Measurements from ENCODE around the gene ZFAND6.
"Not testable (repeated sequence)": the region's sequence is repeated elsewhere in the genome, so short reads cannot be mapped to it uniquely, and the experiment has no call there.

ZFAND6 gene

DNA sequence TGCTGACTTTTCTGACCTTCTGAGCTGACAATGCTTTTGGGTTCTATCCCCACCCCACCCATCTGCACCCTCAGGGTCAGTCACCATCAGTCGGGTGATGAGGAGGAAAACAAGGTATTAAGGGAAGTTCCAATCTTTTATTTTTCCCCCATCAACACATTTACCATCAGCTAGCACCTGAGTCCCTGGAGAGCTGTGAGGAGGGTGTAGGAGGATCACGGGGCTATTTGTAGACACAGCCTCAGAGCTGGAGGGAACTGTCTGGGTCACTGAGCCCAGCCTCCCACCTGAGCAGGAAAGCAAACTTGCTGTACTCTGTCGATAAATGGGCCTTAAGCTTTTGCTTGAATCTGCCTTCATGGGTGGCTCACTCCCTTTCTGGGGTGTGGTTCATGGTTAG lies 24.8 kb upstream of the ZFAND6 start:
- in situ Hi-C loops (cut with HindIII; ENCODE audit: low sequenced_read_pairs) = no loop called here
- no peak overlapping the region for H3K4me3 ChIP-seq (ENCODE audit: low read depth, low read length)
- DNase-seq (ENCODE audit: low read depth) = no peak
- TF ChIP-seq, protein P1, sequence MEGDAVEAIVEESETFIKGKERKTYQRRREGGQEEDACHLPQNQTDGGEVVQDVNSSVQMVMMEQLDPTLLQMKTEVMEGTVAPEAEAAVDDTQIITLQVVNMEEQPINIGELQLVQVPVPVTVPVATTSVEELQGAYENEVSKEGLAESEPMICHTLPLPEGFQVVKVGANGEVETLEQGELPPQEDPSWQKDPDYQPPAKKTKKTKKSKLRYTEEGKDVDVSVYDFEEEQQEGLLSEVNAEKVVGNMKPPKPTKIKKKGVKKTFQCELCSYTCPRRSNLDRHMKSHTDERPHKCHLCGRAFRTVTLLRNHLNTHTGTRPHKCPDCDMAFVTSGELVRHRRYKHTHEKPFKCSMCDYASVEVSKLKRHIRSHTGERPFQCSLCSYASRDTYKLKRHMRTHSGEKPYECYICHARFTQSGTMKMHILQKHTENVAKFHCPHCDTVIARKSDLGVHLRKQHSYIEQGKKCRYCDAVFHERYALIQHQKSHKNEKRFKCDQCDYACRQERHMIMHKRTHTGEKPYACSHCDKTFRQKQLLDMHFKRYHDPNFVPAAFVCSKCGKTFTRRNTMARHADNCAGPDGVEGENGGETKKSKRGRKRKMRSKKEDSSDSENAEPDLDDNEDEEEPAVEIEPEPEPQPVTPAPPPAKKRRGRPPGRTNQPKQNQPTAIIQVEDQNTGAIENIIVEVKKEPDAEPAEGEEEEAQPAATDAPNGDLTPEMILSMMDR (IDR thresholded peaks at IDR 0.05; ENCODE audit: low read depth, low read length, missing control alignments) = no peak

GRCh38 chr15:80036071-80036470 lies 23.4 kb upstream of the ZFAND6 start:
- no peak overlapping the region for H3K4me3 ChIP-seq (ENCODE audit: low read depth, low read length)
- TF ChIP-seq, protein P1 (IDR thresholded peaks at IDR 0.05; ENCODE audit: low read depth, low read length, missing control alignments) = no peak
- no peak for DNase-seq (ENCODE audit: low read depth)
- in situ Hi-C loops (cut with HindIII; ENCODE audit: low sequenced_read_pairs) = no loop called here

DNA sequence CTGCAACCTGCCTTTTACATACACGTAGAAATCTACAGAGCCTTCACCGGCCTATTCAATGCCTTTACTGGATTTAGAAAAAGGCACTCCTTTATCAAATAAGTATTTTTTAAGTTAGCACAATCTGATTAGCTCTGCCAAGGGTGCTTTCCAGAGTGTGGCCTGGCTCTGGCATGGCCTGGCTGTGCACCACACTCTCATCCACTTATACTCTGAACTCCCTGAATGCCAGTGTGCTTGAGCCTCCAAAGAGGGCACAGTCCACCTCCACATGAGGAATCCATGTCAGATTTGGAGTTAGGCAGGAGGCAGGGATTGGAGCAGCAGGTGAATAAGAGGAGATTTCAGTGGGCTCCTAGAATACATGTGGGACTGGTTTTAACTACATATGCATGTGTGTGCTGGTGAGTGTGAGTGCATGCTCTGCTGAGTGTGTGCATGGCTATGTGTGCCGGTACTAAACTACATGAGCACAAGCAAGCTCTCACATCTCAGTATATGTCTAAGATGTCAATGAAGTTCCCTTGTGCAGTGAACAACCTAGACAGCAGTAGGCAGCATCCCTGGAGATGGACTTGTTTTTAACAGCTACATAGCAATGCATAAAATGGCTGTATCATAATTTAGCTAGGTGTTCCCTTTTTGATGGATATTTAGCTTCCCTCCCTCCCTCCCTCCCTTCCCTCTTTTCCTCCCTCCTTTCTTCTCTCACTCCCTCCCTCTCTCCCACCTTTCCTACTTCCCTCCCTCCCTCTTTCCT lies 17.8 kb upstream of the ZFAND6 start:
- in situ Hi-C loops (cut with HindIII; ENCODE audit: low sequenced_read_pairs) = no loop called here
- TF ChIP-seq, protein P1 (IDR thresholded peaks at IDR 0.05; ENCODE audit: low read depth, low read length, missing control alignments) = no peak

GRCh38 chr15:80042568-80042967 lies 16.9 kb upstream of the ZFAND6 start:
- in situ Hi-C loops (cut with HindIII; ENCODE audit: low sequenced_read_pairs) = no loop called here
- TF ChIP-seq, protein P1 (IDR thresholded peaks at IDR 0.05; ENCODE audit: low read depth, low read length, missing control alignments) = no peak
- no peak for DNase-seq (ENCODE audit: low read depth)
- H3K4me3 ChIP-seq (ENCODE audit: low read depth, low read length) = no peak overlapping the region

More for the DNA sequence above, 17.8 kb upstream of the ZFAND6 start:
- DNase-seq (ENCODE audit: low read depth) = no peak
- no peak overlapping the region for H3K4me3 ChIP-seq (ENCODE audit: low read depth, low read length)

DNA sequence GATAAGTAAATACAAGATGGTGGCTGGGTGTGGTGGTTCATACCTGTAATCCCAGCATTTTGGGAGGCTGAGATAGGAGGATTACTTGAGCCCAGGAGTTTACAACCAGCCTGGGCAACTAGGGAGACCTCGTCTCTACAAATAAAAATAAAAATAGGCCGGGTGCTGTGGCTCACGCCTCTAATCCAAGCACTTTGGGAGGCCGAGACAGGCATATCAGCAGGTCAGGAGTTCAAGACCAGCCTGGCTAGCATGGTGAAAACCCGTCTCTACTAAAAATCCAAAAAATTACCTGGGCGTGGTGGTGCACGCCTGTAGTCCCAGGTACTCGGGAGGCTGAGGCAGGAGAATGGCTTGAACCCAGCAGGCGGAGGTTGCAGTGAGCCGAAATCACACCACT lies 14.3 kb upstream of the ZFAND6 start:
- H3K4me3 ChIP-seq (ENCODE audit: low read depth, low read length); in situ Hi-C loops (cut with HindIII; ENCODE audit: low sequenced_read_pairs); DNase-seq (ENCODE audit: low read depth): not testable (repeated sequence)

GRCh38 chr15:80049046-80049445 lies 10.4 kb upstream of the ZFAND6 start:
- H3K4me3 ChIP-seq (ENCODE audit: low read depth, low read length) = no peak overlapping the region
- in situ Hi-C loops (cut with HindIII; ENCODE audit: low sequenced_read_pairs) = no loop called here
- no peak for DNase-seq (ENCODE audit: low read depth)
- TF ChIP-seq, protein P1 (IDR thresholded peaks at IDR 0.05; ENCODE audit: low read depth, low read length, missing control alignments) = no peak

GRCh38 chr15:80052597-80053304 lies 6.7 kb upstream of the ZFAND6 start:
- in situ Hi-C loops (cut with HindIII; ENCODE audit: low sequenced_read_pairs) = no loop called here
- DNase-seq (ENCODE audit: low read depth) = no peak
- TF ChIP-seq, protein P1 (IDR thresholded peaks at IDR 0.05; ENCODE audit: low read depth, low read length, missing control alignments) = no peak
- H3K4me3 ChIP-seq (ENCODE audit: low read depth, low read length) = no peak overlapping the region

Measured in astrocyte of the cerebellum (primary cell).